ENCODE measurements around the gene NGEF. TPM values are rescaled to one million over a fixed set of nuclear protein-coding genes. Genes with fewer than 3 reads are reported as not detected.

NGEF gene
- total RNA-seq, 1 experiment from 2014 or later = 1.9 TPM

DNA sequence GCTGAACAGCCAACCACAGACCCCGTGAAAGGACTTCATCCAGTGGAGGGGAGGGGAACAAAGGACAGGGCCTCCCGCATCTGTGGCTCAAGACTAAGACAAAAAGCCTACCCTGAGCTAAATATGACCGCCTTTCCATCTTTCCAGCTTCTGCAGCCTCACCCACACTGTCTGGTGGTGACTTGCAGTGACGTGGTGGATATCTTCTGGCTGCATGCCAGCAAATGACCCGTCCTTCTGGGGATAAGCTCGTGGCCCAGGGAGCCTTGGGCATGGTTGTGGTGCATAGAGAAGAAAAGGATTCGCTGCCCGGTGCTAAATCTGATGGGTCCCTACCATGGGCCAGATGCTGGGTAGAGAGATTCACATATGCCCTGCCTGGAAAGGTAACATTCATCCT lies 8.7 kb upstream of the NGEF start:
- Histone ChIP-seq H3T11ph (ENCODE audit: low read length) (no peak overlapping the region), H3K4me2 (ENCODE audit: insufficient read depth, insufficient read length, low read length) (no peak overlapping the region), H3K9ac (ENCODE audit: extremely low read depth, insufficient read length, low read length) (no peak overlapping the region), H3K9me3 (ENCODE audit: control insufficient read depth, low read depth, low read length) (no peaks in the 10 kb centered on the region), H2BK15ac (ENCODE audit: low read depth, low read length) (no peak overlapping the region), H4K91ac (ENCODE audit: insufficient read length, low read depth, low read length) (no peak overlapping the region), H2BK5ac (ENCODE audit: insufficient read length, low read length) (no peak overlapping the region), H2BK120ac (ENCODE audit: low read depth, low read length, poor library complexity, severe bottlenecking) (no peak overlapping the region), H3K23me2 (ENCODE audit: insufficient read length, low read depth, low read length, poor library complexity, severe bottlenecking) (no peaks in the 10 kb centered on the region), H2AFZ (ENCODE audit: low read length) (no peak overlapping the region), H3K79me1 (ENCODE audit: insufficient read depth, low read depth, low read length, poor library complexity, severe bottlenecking) (no peaks in the 10 kb centered on the region), H2AK5ac (ENCODE audit: insufficient read length, low read length) (no peak overlapping the region), H3K4me1 (ENCODE audit: insufficient read depth, low read length) (no peaks in the 10 kb centered on the region), H3K79me2 (ENCODE audit: insufficient read depth, low read length) (no peaks in the 10 kb centered on the region), H3K23ac (ENCODE audit: insufficient read length, low read depth, low read length) (no peak overlapping the region), H3K56ac (ENCODE audit: insufficient read length, low read depth, low read length) (no peak overlapping the region), H3K27me3 (ENCODE audit: insufficient read depth, low read length) (no peaks in the 10 kb centered on the region), H3K14ac (ENCODE audit: insufficient read depth, low read length) (no peak overlapping the region), H2BK12ac (ENCODE audit: insufficient read length, low read depth, low read length) (no peak overlapping the region), H3K18ac (ENCODE audit: insufficient read length, low read depth, low read length) (no peak overlapping the region), H2BK20ac (ENCODE audit: low read depth, low read length, poor library complexity, severe bottlenecking) (no peak overlapping the region), H4K20me1 (ENCODE audit: control insufficient read depth, insufficient read depth, insufficient read length) (no peaks in the 10 kb centered on the region), H3K4ac (ENCODE audit: low read depth, low read length) (no peak overlapping the region), H4K5ac (ENCODE audit: insufficient read length, low read depth, low read length) (no peak overlapping the region), H4K8ac (replicated peaks; ENCODE audit: insufficient read length, low read depth, low read length) (no peak overlapping the region), H3K27ac (ENCODE audit: insufficient read length, low read depth, low read length) (no peak overlapping the region)
- DNase-seq = no peak
- no peak overlapping the region for H3K4me3 Mint-ChIP-seq
- no peak for TF ChIP-seq CTCF (conservative IDR thresholded peaks at IDR 0.05)
- H3K36me3 Mint-ChIP-seq (ENCODE audit: insufficient read depth in 1 of 3, low read depth in 3 of 3) = no peaks in the 10 kb centered on the region
- no CpG with 5 or more reads among the region's 8 CpGs for WGBS (ENCODE audit: extremely low coverage, insufficient read length, low lambda C conversion rate)
- no peaks in the 10 kb centered on the region; a peak in 1 of 5 replicates for H3K9me3 Mint-ChIP-seq
- H3K4me1 Mint-ChIP-seq = peaks cover 4 to 7% of the 10 kb centered on the region in 2 experiments; a peak in 3 of 4 replicates
- H3K27me3 Mint-ChIP-seq (ENCODE audit: low read depth) = no peaks in the 10 kb centered on the region
- no peak overlapping the region; a peak in 1 of 7 replicates for H3K27ac Mint-ChIP-seq

All from H9 (cell line).